Fibroblast of villous mesenchyme (primary cell): ENCODE measurements around the gene TSSK2. TPM values are rescaled to one million over a fixed set of nuclear protein-coding genes. Genes with fewer than 3 reads are reported as not detected.

Experiments
- DNase-seq: peaks from one replicate; pipeline ENCODE4 v3.0.0-alpha.2; 2010; ENCODE audit warnings: low read depth
- H3K4me3 ChIP-seq: 2 replicates; pipeline ENCODE4 v1.5.1; 2011; ENCODE audit warnings: low read depth, mild to moderate bottlenecking, low read length
- CTCF ChIP-seq: IDR thresholded peaks from 2 replicates; pipeline ENCODE4 v1.5.1; 2012; ENCODE audit warnings: low read depth, mild to moderate bottlenecking, low read length; ENCODE audit not compliant: insufficient read depth
- total RNA-seq: library from RNA; depleted of rRNA; stranded (reverse); fragments of >200 nt; gene quantifications from 2 replicates; pipeline ENCODE4 v1.2.3, GENCODE V29; 2012

The TSSK2 gene
- total RNA-seq, 1 donor: not detected

DNA sequence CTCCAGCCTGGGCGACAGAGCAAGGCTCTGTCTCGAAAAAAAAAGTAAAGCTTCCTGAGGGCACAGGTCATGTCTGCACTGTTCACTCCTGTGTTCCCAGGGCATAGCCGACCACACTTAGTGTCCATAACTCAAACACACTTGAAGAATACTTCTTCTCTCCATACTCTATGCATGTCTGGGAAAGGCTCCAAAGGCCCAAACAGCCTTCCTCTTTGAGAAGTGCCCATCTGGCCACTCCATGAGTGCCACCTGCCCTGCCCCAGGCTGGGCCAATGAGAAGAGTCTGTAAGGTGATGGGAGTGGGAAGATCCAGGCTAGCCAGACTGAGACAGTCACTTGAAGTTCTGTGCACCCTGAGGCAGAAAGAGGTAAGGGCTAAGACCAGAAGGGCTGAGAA lies 33.6 kb upstream of the TSSK2 start:
- no peak overlapping the region for H3K4me3 ChIP-seq
- DNase-seq: no peak
- TF ChIP-seq CTCF: no peak

DNA sequence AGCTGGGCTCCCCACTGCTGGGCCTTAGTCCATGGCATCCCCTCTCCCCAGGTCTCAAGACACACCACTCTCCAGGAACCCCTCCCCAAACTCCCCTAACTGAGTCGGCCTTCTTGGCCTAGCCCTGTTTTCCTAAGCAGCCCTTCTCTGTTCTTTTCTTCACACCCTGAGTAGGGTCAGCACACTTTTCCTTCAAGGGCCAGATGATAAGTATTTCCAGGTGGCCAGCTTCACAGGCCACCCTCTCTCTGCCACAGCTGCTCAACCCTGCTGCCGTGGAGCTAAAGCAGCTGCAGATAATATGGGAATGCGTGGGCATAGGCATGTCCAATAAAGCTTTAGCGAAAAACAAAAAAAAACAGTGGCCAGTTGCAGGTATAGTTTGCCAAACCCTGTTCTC lies 33.0 kb upstream of the TSSK2 start:
- TF ChIP-seq CTCF: no peak
- H3K4me3 ChIP-seq: no peak overlapping the region
- DNase-seq: peak; percentile 17

- no peak for TF ChIP-seq CTCF
- no peak overlapping the region for H3K4me3 ChIP-seq
- peak; percentile 66 for DNase-seq
These were observed 27.0 kb upstream of the TSSK2 start for GRCh38 chr22:19103880-19104821.

DNA sequence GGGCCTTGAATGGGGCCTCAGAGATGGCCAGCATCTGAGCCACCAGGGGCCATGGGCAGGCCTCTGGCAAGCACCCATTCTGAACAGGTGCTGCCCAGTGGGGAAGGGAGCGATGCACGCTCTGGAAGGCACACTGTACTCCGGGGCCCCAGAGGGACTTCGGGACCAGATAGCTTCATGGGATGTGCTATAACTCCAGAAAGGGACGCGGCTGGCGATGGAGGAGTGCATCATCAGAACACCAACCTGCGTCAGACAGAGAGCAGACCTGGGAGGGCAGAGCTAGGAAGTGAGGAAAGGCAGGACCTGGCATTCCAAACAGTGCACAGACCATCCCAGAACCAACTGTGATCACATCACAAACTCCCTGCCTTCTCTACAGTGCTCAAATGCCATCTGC lies 25.7 kb upstream of the TSSK2 start:
- TF ChIP-seq CTCF: no peak
- no peak for DNase-seq
- no peak overlapping the region for H3K4me3 ChIP-seq

DNA sequence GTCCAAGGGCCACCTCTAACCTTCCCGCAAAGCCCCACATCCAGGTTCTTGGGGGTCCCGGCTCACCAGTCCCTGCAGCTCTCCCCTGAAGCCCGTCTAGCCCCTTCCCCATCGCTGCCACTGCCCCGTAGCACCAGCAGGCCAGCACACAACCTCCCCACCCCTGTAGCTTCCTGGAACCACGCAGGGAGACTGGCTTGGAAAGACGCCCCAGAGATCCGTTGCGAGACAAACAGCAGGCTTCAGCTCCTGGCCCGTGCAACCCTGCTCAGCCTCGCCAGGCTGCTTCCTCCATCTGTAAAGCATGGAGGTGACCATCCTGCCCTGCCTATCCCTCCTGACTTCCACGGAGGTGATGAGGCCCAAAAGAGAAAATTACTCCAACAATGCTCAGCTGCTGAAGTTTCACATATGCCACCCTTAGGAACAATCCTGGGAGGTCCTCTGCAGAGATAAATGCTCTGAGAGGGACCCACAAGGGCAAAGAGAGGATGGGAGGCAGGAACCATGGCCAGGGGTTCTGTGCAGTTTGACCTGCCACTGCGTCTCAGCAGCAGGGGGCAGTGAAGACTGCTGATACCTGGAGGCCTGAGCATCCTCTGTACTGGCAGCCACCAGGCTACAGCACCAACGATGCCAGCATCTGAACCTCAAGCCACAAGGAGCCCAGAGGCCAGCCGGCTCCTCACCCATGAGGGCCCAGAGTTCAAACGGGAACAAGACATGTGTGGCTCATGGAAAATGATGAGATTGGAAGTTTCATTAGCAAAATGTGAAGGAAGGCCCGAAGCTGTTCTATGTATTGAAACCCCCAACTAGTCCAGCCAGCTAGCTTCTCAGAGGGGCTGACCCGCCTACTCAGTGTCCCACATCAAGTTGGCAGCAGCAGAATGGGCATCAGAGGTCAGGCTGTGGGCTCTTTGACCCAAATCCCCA lies 25.0 kb upstream of the TSSK2 start:
- no peak overlapping the region for H3K4me3 ChIP-seq
- peak; percentile 31 for TF ChIP-seq CTCF
- no peak for DNase-seq

DNA sequence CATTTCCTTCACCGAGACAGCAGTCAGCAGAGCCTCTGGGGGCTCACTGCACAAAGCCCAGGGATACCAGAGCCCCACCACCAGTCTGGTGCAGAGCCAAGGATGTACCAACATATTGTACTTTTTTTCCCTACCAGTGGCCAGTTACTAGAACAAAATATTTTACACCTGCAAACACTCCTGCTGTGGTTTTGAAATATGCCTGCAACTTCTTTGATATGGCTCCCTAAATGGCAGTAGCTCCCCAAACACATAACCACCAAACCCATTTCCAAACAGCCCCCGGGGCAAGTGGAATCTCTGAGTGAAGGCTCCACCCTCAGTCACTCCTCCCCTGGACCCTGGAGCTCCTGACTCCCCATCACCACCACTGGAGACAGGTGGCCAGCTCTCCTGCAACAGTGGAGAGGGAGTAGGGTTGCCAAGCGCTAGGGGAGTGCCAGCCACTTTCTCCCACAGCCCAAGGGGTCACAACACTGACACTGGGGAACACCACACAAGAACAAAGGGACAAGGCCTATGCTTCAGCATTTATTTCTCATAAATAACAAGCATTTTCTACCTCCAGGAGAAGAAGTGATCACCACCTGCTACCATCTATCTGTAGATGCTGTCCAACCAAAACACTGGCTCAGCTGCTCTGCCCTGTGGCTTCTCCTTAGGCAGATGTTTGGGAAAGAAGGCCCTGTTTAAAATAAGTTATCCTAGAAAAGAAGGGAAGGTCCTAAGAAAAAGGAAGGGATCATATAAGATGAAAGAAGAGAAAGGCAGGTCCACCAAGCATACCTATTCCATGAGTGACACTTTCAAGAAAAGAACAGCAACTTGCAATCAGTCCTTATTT lies 24.0 kb upstream of the TSSK2 start:
- TF ChIP-seq CTCF: no peak
- no peak overlapping the region for H3K4me3 ChIP-seq
- no peak for DNase-seq
